Stimulated activated CD8-positive, alpha-beta memory T cell treated with anti-CD3 and anti-CD28 coated beads, Interleukin-4, amount 100 ng/mL, for 48 hours (primary cell): ENCODE measurements around the gene NHEJ1.

Experiments used
- DNase-seq: peaks from one replicate; pipeline ENCODE4 v3.0.0-alpha.2; 2020

The NHEJ1 gene

GRCh38 chr2:219084791-219085190 lies 75.8 kb downstream of the NHEJ1 start:
- DNase-seq, result no peak

DNA sequence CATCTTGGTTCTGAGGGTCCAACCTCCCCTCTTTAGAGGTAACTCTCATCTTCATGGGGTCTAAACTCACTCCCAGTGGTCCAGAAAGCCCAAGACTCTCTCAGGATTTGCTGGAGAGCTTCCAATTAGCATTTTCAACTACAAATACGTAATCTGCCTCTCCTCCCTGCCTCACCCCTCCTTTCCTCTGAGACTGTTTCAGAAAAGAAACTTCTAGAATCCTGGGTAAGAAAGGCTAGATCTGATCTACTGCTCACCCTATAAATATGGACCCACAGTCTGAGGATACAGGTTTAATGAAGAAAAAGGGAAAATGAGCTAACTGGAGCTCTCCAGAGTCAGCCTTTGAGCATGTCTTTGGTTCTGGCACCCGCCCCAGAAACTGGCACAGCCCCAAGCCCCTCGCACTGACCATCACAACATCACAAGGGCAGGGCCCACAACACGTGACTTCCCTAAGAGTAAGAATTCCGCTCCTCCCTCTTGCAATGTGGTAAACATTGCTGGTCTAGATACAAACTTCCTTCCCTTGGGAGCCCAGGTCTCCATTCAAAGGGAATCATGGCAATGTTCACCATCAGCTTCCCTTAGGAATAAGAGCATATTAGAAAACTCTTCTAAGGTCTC lies 78.2 kb downstream of the NHEJ1 start:
- no peak for DNase-seq

GRCh38 chr2:219081701-219082331 lies 78.8 kb downstream of the NHEJ1 start:
- DNase-seq, result no peak

GRCh38 chr2:219081096-219081495 lies 79.5 kb downstream of the NHEJ1 start:
- DNase-seq, result no peak

DNA sequence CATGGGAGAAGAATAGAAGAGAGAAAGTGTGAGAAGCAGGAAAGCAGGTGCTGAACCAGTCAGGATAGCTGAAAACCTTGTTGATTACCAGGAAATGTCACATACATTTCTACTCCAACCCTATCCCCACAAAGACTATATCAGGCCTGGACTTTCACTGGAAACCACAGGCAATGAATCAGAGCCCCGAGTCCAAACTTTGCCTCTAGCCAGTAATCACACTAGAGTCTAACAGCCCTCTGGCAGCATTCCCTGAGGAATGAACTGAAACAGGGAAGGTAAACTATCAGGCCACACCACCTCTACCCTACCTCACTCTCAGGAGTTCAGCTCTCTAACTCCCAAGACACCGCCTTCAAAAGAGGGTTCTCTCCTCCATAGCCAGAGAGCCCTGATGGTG lies 81.2 kb downstream of the NHEJ1 start:
- no peak for DNase-seq

DNA sequence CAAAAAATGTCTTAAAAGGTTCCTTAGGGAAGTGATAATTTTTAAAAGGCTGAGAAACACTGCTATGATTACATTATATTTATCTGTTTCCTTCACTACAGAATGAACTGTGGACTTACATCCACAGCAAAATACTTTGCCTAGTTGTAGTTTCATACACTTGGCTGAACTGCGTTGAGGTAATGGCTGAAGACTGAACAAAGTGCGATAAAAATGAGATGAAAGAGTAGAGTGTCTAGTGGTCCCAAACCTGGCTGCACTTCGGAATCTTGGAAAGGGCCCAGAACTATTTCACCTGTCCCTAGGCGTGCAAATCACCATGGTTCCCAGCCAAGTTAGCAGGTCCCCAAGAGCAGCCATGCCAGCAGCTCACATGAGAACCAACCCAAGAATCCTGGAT lies 81.7 kb downstream of the NHEJ1 start:
- DNase-seq, result no peak

GRCh38 chr2:219078126-219078525 lies 82.5 kb downstream of the NHEJ1 start:
- no peak for DNase-seq

DNA sequence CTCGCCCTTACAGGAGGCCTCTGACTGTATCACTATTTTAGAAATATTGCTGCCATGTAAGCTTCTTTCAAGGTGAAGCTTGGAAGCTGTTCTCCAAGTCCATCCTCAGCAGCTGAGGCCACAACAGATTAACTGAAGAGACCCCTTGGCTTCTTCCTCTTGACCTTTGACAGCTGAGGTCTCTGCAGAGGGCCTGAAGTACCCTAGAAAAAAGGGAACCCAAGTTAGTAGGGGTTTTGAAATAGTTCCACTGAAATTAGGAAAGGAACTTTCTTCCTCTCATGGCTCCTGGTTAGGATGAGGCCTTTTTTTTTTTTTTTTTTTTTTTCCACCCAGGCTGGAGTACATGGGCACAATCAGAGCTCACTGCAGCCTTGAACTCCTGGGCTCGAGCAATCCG lies 84.4 kb downstream of the NHEJ1 start:
- DNase-seq, result no peak

DNA sequence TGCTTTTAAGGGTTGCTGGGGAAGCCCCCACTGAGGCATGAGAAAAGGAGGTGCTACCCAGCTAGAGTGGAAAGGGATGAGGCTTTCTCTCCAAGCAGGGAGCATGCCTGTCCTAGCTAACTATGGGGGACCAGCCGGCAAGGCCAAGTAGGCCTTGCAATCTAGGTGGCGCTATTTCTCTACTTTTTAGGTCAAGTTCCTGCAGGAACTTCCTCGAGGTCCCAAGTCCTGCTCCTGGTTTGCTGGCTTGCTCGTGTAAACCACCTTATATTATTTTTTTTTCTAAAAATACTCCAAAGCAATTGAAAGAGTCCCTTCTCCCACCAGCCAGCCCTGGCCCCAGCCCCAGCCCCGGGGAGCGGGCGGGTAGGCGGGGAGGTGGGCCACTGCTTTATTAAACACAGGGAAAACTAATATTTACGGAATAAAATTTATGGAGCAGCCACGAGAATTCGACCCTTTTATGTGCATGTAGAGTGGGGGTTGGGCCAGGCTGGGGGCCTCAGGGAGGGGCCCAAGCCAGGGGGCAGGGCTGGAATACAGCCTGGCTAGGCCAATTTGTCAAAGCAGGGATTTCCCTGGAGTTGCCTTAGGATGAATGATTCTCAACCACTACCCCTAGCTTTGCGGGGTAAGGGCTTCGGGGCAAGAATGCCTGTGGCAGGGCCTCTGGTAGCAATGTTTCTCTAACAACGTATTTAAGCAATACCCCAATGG lies 87.0 kb downstream of the NHEJ1 start:
- peak; percentile 43 for DNase-seq

- no peak for DNase-seq
Observed at GRCh38 chr2:219072741-219073250, 87.8 kb downstream of the NHEJ1 start.

- DNase-seq, result no peak
Observed at GRCh38 chr2:219071131-219071816, 89.3 kb downstream of the NHEJ1 start.

DNA sequence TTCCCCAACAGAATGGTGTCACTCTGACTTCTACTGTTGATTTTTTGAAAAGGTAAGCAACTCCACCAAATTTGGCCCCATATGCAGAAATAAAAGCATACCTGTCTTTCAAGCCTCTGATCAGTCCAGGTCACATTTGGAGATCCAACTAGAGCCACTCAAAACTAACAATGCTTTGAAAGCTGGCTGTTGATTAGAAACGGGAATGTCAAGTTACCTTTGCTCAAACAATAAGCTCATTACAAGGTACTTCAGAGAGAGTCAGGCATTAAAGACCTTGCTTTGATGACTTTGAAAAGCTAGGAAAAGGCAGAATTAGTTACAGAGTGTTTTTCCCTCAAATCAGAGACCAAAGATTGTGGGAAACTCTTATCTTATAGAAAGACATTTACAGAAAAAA lies 95.1 kb downstream of the NHEJ1 start:
- DNase-seq, result no peak

DNA sequence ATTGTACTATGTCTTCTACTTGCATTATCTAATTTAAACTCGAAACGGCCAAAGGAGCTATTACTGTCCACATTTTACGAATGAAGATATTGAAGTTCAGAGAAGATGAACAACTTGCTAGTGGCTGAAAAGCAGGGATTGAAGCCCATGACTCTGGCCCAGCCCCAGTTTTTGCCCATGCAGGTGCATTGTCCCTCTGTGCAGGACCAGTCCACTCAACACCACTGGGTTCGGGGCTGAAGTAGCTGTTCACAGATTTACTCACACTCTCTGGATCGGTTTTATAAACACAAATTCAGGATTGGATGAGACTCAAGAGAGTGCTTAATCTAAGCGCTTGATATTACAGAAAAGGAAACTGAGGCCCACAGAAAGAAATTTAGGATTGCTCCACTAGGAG lies 98.5 kb downstream of the NHEJ1 start:
- DNase-seq, result no peak

GRCh38 chr2:219060821-219061791 lies 99.5 kb downstream of the NHEJ1 start, which contains the start of gene IHH:
Gene IHH (minus strand): TSS chr2:219060921. CDS start chr2:219060467, 454 bp downstream.
- peak; percentile 28 for DNase-seq

- no peak for DNase-seq
Observed at GRCh38 chr2:219059725-219060682, 100.6 kb downstream of the NHEJ1 start.

DNA sequence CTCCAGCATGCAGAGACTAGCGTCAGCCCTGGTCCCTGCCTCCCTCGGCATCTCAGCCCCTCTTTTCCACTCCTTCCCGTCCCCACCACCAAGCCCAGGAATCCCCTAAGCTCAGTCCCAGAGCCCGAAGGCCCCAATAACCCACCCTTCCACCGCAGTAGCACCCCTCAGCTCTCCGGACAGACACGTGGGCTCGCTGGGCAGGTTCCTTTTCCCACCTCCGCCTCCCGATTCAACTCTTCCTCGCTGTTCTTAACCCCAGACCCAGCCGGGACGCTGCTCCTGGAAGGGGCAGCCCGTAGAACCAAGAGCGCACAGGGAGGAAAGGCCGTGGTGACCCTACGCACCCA lies 101.3 kb downstream of the NHEJ1 start:
- DNase-seq, result no peak

DNA sequence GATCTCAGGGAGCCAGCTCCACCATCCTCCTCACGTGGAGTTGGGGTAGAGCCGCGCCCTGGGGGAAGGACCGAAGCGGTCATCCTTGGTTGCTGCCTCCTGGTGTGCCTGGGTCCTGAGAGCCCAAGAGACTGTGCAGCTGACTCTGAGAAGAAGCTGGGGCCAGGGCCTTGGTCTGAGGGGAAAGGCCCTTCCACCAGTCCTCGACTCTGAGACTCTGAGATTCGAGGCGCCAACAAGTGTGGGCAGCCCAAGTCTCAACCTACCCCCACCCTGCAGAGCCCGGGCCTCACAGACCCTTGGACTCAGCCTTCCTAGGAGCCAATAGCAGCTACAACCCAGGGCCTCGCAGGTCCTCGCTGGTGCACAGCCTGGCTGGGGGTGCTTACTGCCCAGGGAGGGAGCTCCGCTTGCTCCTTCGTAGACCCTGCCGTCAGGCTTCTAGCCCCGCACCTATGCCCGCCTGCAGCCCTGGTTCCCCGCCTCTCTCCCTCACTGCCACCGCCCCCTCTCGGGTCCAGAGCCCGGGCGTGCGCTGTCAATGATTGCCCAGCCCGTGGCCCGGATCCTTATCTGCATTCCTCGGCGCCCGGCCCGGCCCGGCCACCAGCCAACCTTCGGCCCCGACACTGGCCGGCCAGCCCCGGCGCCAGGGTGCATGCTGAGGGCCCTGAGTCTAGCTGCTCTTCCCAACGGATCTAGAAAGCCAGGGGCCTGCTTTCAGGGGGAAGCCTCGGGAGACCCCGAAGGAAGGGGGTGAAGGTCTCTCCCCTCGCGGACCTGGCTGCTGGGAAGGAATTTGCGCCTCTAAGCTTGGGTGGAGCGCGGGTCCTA lies 101.9 kb downstream of the NHEJ1 start:
- DNase-seq, result no peak

DNA sequence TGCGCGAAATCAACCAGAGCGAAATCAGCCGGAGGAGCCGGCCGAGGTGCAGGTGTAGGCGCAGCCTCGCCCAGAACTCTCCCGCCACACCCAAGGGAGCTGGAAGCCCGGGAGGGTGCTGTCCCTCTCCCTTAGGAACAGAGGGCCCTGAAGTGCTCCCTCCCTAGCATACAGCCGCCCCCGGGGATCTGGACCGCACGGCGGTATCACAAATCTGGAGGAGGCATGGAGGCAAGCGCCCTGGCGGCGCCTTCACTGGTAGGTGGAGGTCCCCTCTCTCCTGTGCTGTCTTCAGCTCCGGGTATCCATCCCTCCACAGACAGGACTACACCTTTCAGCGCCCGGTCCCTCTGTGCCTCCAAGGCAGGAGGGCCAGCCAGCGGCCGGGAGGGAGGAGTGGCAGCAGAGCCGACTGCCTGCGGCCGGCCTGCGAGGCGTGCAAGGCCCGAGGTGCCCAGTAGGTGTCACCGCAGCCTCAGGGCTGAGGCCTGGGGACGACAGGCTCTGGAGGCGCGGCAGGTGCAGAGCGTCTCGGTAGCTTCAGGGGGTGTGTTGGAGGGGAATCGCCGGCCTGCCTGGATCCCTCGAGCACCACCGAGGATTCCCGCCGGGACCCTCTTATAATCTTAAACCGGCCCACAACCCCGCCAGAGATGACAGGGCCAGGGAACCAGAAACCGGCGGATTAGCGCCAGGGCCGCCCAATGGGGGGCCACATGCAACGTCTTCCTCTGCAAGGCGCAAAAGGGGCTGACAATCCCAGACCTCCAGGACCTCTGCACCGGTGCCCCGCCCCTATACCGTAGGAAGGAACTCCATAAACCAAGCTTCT lies 102.7 kb downstream of the NHEJ1 start:
- DNase-seq, result peak; percentile 88
